NCI-H2196 treated with DMSO at 0.1 percent for 48 hours (cell line): ENCODE results near the gene KCNN3.

Experiments used
- DNase-seq: peaks from one replicate; lab custom pipeline; 2025; ENCODE audit not compliant: unreplicated experiment; lab: John Stamatoyannopoulos, UW

KCNN3 gene

GRCh38 chr1:154880671-154881070 is 10.6 kb upstream of the KCNN3 start:
- no peak for DNase-seq

- DNase-seq: no peak
Observed at GRCh38 chr1:154879038-154879421, 8.9 kb upstream of the KCNN3 start.

- DNase-seq: peak; percentile 60
Observed at GRCh38 chr1:154878371-154879037, 8.4 kb upstream of the KCNN3 start.

- no peak for DNase-seq
Observed at GRCh38 chr1:154877370-154877974, 7.4 kb upstream of the KCNN3 start.

GRCh38 chr1:154876842-154877369 is 6.8 kb upstream of the KCNN3 start:
- DNase-seq: no peak

- DNase-seq: no peak
Observed at GRCh38 chr1:154874465-154874864, 4.4 kb upstream of the KCNN3 start.

- DNase-seq: no peak
Observed at GRCh38 chr1:154873321-154873950, 3.4 kb upstream of the KCNN3 start.

- DNase-seq: peak; percentile 47
Observed at GRCh38 chr1:154871374-154871773, 1.3 kb upstream of the KCNN3 start.

- DNase-seq: no peak
Observed at GRCh38 chr1:154870734-154871133, 653 bp upstream of the KCNN3 start.

- peak; percentile 34 for DNase-seq
Observed at GRCh38 chr1:154869351-154870114, 548 bp downstream of the KCNN3 start.

GRCh38 chr1:154867841-154868605 is 2.1 kb downstream of the KCNN3 start:
- no peak for DNase-seq

GRCh38 chr1:154867064-154867825 is 2.8 kb downstream of the KCNN3 start:
- no peak for DNase-seq

GRCh38 chr1:154866257-154867063 is 3.6 kb downstream of the KCNN3 start:
- DNase-seq: no peak

- no peak for DNase-seq
Observed at GRCh38 chr1:154865442-154866256, 4.4 kb downstream of the KCNN3 start.

- DNase-seq: no peak
Observed at GRCh38 chr1:154864189-154864975, 5.7 kb downstream of the KCNN3 start.

- no peak for DNase-seq
Observed at GRCh38 chr1:154863315-154864174, 6.5 kb downstream of the KCNN3 start.

GRCh38 chr1:154862907-154863306 is 7.2 kb downstream of the KCNN3 start:
- no peak for DNase-seq
